Measurements from ENCODE around the gene GJC1. TPM values are rescaled to one million over a fixed set of nuclear protein-coding genes. Genes with fewer than 3 reads are reported as not detected.

The GJC1 gene
- polyA plus RNA-seq, 1 donor from 2014 or later: 8.0 TPM

DNA sequence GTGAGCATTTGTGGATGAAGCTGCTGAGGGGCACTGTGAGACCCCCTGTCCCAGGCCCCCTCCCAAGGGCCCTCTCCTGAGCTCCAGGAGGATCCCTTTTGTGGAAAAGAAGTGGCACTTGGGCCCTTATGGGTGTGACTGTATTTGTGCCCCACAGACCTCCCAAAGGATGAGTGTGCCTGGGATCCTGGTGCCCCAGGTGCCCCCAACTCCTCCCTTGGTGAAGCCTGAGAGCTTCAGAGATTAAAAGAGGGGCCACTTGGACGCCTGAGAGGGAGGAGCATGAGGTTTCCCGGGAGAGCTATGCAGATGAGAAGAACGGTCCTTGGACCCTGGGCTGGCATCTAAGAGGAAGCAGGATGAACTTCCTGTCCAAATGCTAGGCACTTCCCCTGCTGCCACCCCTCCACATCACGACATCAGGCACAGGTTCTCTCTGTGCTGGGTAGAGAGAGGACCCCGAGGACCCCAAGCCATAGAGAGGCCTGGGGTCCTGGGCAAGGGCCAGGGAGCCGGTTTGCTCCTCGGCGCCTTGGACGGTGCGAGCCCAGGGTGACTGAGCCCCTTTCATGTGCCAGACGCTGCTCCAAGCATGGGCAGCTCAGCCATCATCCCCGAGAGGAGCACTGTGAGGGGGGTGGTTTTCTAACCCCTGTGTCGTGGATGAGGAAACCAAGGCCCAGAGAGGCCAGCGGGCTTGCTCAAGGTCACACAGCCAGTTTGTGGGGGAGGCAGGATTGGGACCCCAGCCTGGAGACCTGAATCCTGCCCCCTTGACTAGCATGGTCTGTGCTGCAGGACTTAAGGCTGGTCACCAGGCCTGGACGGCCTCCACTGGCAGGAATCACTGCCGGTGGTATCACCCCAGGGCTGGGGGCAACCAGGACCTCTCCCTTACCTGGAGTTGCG, 76.9 kb downstream of the GJC1 start:
- Histone ChIP-seq H3K4me2 (ENCODE audit: low read length) (no peak overlapping the region), H4K20me1 (ENCODE audit: insufficient read depth) (no peaks in the 10 kb centered on the region), H3F3A (ENCODE audit: insufficient read depth, low read length, poor library complexity, severe bottlenecking) (no peaks in the 10 kb centered on the region), H3K27me3 (ENCODE audit: insufficient read depth, low read depth, low read length) (no peaks in the 10 kb centered on the region), H3K4me3 (ENCODE audit: low read length) (no peak overlapping the region), H2AFZ (ENCODE audit: low read depth, low read length) (no peak overlapping the region), H3K9me2 (ENCODE audit: insufficient read depth, low read length) (no peaks in the 10 kb centered on the region), H3K79me2 (replicated peaks; ENCODE audit: insufficient read depth, low read length) (no peaks in the 10 kb centered on the region), H3K36me3 (ENCODE audit: insufficient read depth, low read length) (no peaks in the 10 kb centered on the region), H3K9me3 (ENCODE audit: low read length) (no peaks in the 10 kb centered on the region), H3K27ac (ENCODE audit: low read length) (no peak overlapping the region), H3K9ac (ENCODE audit: low read length) (no peak overlapping the region)
- TF ChIP-seq, protein P1, sequence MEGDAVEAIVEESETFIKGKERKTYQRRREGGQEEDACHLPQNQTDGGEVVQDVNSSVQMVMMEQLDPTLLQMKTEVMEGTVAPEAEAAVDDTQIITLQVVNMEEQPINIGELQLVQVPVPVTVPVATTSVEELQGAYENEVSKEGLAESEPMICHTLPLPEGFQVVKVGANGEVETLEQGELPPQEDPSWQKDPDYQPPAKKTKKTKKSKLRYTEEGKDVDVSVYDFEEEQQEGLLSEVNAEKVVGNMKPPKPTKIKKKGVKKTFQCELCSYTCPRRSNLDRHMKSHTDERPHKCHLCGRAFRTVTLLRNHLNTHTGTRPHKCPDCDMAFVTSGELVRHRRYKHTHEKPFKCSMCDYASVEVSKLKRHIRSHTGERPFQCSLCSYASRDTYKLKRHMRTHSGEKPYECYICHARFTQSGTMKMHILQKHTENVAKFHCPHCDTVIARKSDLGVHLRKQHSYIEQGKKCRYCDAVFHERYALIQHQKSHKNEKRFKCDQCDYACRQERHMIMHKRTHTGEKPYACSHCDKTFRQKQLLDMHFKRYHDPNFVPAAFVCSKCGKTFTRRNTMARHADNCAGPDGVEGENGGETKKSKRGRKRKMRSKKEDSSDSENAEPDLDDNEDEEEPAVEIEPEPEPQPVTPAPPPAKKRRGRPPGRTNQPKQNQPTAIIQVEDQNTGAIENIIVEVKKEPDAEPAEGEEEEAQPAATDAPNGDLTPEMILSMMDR (IDR thresholded peaks at IDR 0.05; ENCODE audit: poor library complexity, severe bottlenecking): no peak
- TF ChIP-seq, protein P2, sequence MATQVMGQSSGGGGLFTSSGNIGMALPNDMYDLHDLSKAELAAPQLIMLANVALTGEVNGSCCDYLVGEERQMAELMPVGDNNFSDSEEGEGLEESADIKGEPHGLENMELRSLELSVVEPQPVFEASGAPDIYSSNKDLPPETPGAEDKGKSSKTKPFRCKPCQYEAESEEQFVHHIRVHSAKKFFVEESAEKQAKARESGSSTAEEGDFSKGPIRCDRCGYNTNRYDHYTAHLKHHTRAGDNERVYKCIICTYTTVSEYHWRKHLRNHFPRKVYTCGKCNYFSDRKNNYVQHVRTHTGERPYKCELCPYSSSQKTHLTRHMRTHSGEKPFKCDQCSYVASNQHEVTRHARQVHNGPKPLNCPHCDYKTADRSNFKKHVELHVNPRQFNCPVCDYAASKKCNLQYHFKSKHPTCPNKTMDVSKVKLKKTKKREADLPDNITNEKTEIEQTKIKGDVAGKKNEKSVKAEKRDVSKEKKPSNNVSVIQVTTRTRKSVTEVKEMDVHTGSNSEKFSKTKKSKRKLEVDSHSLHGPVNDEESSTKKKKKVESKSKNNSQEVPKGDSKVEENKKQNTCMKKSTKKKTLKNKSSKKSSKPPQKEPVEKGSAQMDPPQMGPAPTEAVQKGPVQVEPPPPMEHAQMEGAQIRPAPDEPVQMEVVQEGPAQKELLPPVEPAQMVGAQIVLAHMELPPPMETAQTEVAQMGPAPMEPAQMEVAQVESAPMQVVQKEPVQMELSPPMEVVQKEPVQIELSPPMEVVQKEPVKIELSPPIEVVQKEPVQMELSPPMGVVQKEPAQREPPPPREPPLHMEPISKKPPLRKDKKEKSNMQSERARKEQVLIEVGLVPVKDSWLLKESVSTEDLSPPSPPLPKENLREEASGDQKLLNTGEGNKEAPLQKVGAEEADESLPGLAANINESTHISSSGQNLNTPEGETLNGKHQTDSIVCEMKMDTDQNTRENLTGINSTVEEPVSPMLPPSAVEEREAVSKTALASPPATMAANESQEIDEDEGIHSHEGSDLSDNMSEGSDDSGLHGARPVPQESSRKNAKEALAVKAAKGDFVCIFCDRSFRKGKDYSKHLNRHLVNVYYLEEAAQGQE (IDR thresholded peaks at IDR 0.05; ENCODE audit: borderline replicate concordance): no peak
- TF ChIP-seq RAD21 (conservative IDR thresholded peaks at IDR 0.05): no peak

DNA sequence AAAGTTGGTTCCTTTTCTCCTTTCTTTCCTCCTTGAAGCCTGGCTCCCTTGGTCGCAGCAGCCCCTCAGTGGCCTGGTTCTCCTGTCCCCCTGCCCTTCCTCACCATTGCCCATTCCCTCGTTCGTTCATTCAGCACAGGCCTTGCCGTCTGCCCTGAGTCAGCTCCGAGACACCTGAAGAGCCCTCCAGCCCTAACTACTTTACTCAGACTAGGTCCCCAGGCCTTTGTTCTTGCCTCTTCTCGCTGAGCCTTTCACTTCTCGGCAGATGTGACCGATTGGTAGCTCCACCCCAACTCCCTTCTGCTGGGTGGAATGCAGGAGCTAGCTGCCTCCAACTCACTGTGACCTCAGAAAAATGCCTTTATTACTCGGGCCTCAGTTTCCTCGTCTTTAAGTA, 78.3 kb downstream of the GJC1 start:
- Histone ChIP-seq H3K27me3 (ENCODE audit: insufficient read depth, low read depth, low read length) (no peaks in the 10 kb centered on the region), H3K4me2 (ENCODE audit: low read length) (no peak overlapping the region), H3K9me3 (ENCODE audit: low read length) (no peaks in the 10 kb centered on the region), H3F3A (ENCODE audit: insufficient read depth, low read length, poor library complexity, severe bottlenecking) (no peaks in the 10 kb centered on the region), H3K4me3 (ENCODE audit: low read length) (no peak overlapping the region), H3K36me3 (ENCODE audit: insufficient read depth, low read length) (no peaks in the 10 kb centered on the region), H3K79me2 (replicated peaks; ENCODE audit: insufficient read depth, low read length) (no peaks in the 10 kb centered on the region), H3K9ac (ENCODE audit: low read length) (no peak overlapping the region), H4K20me1 (ENCODE audit: insufficient read depth) (no peaks in the 10 kb centered on the region), H3K9me2 (ENCODE audit: insufficient read depth, low read length) (no peaks in the 10 kb centered on the region), H3K27ac (ENCODE audit: low read length) (no peak overlapping the region), H2AFZ (ENCODE audit: low read depth, low read length) (no peak overlapping the region)
- TF ChIP-seq MXI1 (conservative IDR thresholded peaks at IDR 0.05; ENCODE audit: poor library complexity, severe bottlenecking) (no peak), TAF1 (IDR thresholded peaks at IDR 0.05; ENCODE audit: low read depth) (no peak), POLR2AphosphoS5 (IDR thresholded peaks at IDR 0.05) (no peak), SMC3 (conservative IDR thresholded peaks at IDR 0.05; ENCODE audit: poor library complexity) (no peak), RAD21 (conservative IDR thresholded peaks at IDR 0.05) (no peak), EP300 (conservative IDR thresholded peaks at IDR 0.05; ENCODE audit: poor library complexity, severe bottlenecking) (no peak), EZH2 (IDR thresholded peaks at IDR 0.05; ENCODE audit: borderline replicate concordance, insufficient read depth, low read length, poor library complexity, severe bottlenecking) (no peak)
- TF ChIP-seq, protein P2 (IDR thresholded peaks at IDR 0.05; ENCODE audit: borderline replicate concordance): no peak
- TF ChIP-seq, protein P1 (IDR thresholded peaks at IDR 0.05; ENCODE audit: poor library complexity, severe bottlenecking): no peak
